HG02610 (cell line): ENCODE measurements around the gene SMYD3.

Experiments used
- ATAC-seq: cut with Tn5 transposase; IDR thresholded peaks from one replicate; pipeline ENCODE4 v1.9.1; 2021; ENCODE audit warnings: mild to moderate bottlenecking, moderate library complexity; ENCODE audit not compliant: unreplicated experiment

Gene SMYD3

GRCh38 chr1:246516126-246516525 lies 9.0 kb upstream of the SMYD3 start:
- ATAC-seq, result no peak

- ATAC-seq, result no peak
Observed at GRCh38 chr1:246515390-246516005, 8.4 kb upstream of the SMYD3 start.

GRCh38 chr1:246513619-246514343 lies 6.7 kb upstream of the SMYD3 start:
- no peak for ATAC-seq

DNA sequence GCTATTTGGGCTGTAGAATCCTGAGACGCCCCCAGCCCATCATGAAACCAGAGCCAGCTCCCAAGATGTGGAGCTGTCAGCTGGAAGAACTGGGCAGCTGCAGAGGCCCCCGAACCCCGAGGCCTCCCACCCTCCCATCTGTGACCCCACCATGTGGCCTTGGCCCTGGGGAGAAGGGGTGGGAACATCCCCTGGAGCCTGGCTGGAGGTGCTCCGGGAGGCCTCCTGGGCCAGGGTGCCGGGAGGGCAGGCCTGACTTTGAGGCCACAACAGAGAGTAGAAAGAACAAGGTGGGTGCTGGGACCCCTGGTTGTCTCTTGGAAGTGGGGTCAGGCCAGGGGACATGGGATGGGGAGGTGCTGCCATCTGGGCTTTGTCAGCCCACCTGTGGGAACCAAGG lies 6.0 kb upstream of the SMYD3 start:
- no peak for ATAC-seq

DNA sequence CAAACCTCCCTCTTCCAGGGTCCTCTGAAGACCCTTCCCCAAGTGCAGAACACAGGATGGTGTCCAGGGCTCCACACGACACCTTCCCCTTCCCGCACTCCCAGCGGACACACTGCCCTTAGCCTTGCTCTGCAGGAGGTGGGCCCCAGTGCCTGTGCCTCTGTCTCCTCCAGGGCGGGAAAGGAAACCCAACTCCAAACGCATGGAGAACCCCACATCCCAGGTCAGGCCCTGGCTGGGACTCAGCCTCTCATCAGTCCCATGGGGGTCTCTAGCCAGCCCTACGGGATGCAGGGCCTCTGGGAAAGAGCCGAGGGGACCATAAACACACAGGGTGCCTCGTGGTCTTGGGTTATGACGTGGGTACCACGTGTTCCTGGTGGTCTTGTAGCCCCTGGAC lies 5.6 kb upstream of the SMYD3 start:
- no peak for ATAC-seq

GRCh38 chr1:246512230-246512629 lies 5.2 kb upstream of the SMYD3 start:
- ATAC-seq, result no peak

GRCh38 chr1:246511203-246511602 lies 4.1 kb upstream of the SMYD3 start:
- ATAC-seq, result no peak

- ATAC-seq, result no peak
Observed at GRCh38 chr1:246510147-246511030, 3.3 kb upstream of the SMYD3 start.

GRCh38 chr1:246508897-246509688 lies 2.0 kb upstream of the SMYD3 start:
- no peak for ATAC-seq

- peak; percentile 5 for ATAC-seq
Observed at GRCh38 chr1:246506367-246506673, 759 bp downstream of the SMYD3 start.

DNA sequence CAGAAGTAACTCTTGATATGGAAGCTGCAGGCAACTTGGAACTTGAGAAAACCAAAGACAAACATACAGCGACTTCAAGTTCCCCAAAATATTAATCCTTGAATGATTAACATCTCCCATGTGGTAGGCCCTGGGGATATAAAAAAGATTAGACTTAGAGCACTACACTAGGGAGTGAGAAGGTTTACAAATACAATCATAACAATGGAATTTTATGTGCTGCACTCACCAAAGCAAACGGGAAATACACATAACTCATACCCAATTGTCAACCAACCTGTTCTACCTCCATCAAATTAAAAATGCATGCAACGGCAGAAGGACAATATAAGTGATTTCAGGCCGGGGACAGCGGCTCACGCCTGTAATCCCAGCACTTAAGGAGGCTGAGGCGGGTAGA lies 3.7 kb downstream of the SMYD3 start:
- ATAC-seq, result no peak

- no peak for ATAC-seq
Observed at GRCh38 chr1:246497331-246497915, 9.7 kb downstream of the SMYD3 start.

DNA sequence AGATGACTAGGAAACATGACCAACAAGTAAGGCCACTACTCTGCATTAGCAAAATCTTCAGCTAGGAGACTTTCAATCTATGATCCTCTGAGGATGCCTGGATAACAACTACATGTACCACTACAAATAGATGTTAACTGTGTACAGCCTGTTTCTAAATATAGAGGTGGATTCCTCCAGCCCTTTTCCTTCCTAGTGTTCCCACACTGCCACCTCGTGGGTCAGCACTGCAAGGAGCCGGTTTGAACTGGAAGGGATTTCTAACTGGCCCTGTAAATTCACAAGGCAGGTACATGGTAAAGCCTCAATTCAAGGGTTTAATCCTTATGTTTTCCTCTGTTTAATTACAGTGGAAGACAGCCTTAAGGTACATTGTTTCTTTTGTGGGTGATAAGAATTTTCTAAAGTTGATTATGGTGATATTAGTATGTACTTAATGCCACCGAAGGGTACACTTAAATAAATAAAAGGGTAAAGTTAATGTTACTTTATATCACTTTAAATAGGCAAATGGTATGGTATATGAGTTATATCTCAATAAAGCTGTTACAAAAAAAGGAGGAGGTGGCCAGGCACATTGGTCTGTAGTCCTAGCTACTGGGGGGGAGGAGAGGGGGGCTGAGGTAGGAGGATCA lies 14.4 kb downstream of the SMYD3 start:
- no peak for ATAC-seq

DNA sequence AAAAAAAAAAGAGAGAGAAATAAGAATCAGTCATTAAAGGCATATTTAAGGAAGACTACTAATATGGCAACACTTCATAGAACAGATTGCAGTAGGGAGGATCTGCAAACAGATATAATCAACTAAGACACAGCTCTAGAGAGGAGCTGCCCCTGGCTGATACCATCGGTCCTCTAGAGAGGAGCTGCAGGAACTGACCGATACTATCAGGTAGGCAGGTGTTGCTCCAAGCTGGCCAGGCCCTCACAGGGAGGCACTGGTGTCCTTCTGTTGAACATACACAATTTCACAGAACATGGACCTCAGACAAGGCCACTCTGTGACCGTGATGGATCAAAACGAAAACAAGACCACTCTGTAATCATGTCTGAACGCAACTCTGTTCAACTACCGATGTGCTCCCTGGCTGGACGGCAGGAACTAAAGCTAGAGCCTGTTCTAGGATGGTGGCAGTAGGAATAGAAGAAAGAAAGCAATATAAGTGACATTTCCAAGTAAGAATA lies 15.5 kb downstream of the SMYD3 start:
- no peak for ATAC-seq

DNA sequence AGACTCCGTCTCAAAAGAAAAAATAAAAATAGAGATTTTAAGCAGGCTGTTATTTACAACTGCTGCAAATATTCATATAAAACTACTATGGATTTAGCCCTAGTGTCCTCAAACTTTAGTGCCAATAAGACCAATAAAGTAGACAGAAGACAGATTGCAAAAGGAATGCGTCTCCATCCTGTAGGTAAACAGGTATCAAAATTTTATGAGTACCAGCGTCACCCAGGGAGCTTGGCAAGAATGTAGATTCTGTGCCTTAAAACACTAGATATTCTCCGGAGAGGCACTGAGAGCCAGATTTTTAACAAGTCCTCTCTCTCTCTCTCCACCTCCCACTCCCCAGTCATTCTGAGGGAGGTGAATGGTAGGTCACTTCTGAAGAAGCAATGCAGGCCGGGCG lies 18.4 kb downstream of the SMYD3 start:
- ATAC-seq, result no peak

DNA sequence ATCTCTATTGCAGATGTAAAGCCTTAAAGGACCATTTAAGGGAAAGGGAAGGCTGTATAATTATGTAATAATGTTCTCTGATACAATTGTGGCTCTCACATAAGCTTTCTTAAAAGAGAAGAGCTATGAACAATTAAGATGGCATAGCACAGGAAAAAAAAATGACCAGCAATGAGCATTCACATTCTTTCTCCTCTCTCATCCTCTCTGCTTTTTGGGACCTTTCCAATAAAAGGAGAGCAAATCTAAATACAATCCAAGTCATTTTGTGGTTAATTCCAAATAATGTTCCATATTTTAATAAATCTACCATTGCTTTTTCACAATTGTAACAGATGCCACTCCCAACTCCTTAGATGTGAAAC lies 23.5 kb downstream of the SMYD3 start:
- ATAC-seq, result no peak

GRCh38 chr1:246482805-246483568 lies 24.1 kb downstream of the SMYD3 start:
- peak; percentile 75 for ATAC-seq

GRCh38 chr1:246479061-246479460 lies 28.0 kb downstream of the SMYD3 start:
- ATAC-seq, result no peak

DNA sequence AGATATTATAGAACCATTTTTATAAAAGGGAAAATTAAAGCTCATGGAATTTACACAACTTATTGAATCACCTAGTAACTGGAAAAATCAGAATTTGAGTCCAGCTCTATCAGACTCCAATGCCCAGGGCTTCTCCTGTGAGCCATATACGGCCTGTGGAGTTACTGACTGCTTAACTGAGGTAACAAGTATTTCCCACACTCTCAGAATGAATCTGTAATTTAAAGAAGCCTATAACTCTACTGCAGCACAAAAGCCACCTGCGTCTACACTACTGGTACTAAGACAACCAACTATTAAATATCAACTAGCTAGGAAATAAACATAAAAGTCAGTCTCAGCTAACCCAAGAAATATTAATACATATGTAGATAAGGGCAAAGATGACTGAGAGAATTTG lies 29.4 kb downstream of the SMYD3 start:
- no peak for ATAC-seq
